Left hindlimb (tissue), 1 donor: ENCODE measurements around the gene ME3.

Experiments
- DNase-seq: peaks from one replicate; pipeline ENCODE4 v3.0.0-alpha.2; 2018

Gene ME3

GRCh38 chr11:86510097-86510496 lies 162.3 kb downstream of the ME3 start:
- DNase-seq: no peak

- no peak for DNase-seq
These were observed 162.8 kb downstream of the ME3 start for GRCh38 chr11:86509588-86509974.

GRCh38 chr11:86508604-86509587 lies 163.5 kb downstream of the ME3 start:
- peak; percentile 81 for DNase-seq

- no peak for DNase-seq
These were observed 165.1 kb downstream of the ME3 start for GRCh38 chr11:86507249-86507845.

- no peak for DNase-seq
These were observed 166.2 kb downstream of the ME3 start for GRCh38 chr11:86506235-86506634.

GRCh38 chr11:86503131-86503530 lies 169.3 kb downstream of the ME3 start:
- no peak for DNase-seq

GRCh38 chr11:86502137-86502642 lies 170.2 kb downstream of the ME3 start:
- DNase-seq: no peak

- no peak for DNase-seq
These were observed 171.8 kb downstream of the ME3 start for GRCh38 chr11:86500500-86501140.

- no peak for DNase-seq
These were observed 172.7 kb downstream of the ME3 start for GRCh38 chr11:86499723-86500129.

- no peak for DNase-seq
These were observed 174.6 kb downstream of the ME3 start for GRCh38 chr11:86497836-86498235.

- DNase-seq: no peak
These were observed 175.1 kb downstream of the ME3 start for GRCh38 chr11:86497310-86497709.

GRCh38 chr11:86495351-86495750 lies 177.1 kb downstream of the ME3 start:
- DNase-seq: no peak

GRCh38 chr11:86492370-86493010 lies 179.9 kb downstream of the ME3 start:
- no peak for DNase-seq

- DNase-seq: no peak
These were observed 181.4 kb downstream of the ME3 start for GRCh38 chr11:86491027-86491426.

- DNase-seq: no peak
These were observed 181.8 kb downstream of the ME3 start for GRCh38 chr11:86490582-86490981.

- DNase-seq: no peak
These were observed 183.0 kb downstream of the ME3 start for GRCh38 chr11:86489442-86489841.

- no peak for DNase-seq
These were observed 183.9 kb downstream of the ME3 start for GRCh38 chr11:86488553-86488952.

GRCh38 chr11:86487671-86488070 lies 184.7 kb downstream of the ME3 start:
- no peak for DNase-seq

- DNase-seq: peak; percentile 48
These were observed 186.0 kb downstream of the ME3 start for GRCh38 chr11:86486261-86487030.

- DNase-seq: no peak
These were observed 187.6 kb downstream of the ME3 start for GRCh38 chr11:86484795-86485166.

GRCh38 chr11:86483940-86484794 lies 188.2 kb downstream of the ME3 start:
- DNase-seq: peak; percentile 82
